ENCODE data around the gene PTPRD. TPM values are rescaled to one million over a fixed set of nuclear protein-coding genes. Genes with fewer than 3 reads are reported as not detected.

The PTPRD gene
- total RNA-seq, 2 donors from 2014 or later, result 60.1 to 75.7 TPM

DNA sequence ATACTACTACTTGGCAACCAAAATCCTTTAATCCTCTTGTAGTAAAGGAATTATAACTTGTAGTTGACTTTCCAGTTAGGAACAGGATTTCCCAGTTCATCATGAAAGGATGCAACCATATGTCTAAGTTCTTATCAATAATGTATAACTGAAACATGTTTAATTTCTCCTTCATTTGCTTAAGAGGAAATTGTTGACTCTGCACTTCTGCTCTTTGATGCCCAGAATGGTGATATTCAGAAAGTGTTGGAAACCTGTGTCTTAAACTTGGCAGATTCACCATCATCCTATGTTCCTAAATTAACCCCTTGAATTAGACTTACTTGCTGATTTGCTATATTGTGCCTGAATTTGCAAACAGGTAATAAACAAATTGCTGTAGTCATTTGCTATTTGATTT lies 201.5 kb downstream of the PTPRD start:
- Histone ChIP-seq H3K4me3 (no peak overlapping the region), H3K36me3 (no peaks in the 10 kb centered on the region), H3K27ac (no peak overlapping the region), H3K27me3 (no peaks in the 10 kb centered on the region), H3K9me3 (no peaks in the 10 kb centered on the region), H3K4me1 (no peaks in the 10 kb centered on the region), H3K9ac (ENCODE audit: low read depth in 2 of 2, low read length in 2 of 2) (no peak overlapping the region)
- TF ChIP-seq, protein P1, sequence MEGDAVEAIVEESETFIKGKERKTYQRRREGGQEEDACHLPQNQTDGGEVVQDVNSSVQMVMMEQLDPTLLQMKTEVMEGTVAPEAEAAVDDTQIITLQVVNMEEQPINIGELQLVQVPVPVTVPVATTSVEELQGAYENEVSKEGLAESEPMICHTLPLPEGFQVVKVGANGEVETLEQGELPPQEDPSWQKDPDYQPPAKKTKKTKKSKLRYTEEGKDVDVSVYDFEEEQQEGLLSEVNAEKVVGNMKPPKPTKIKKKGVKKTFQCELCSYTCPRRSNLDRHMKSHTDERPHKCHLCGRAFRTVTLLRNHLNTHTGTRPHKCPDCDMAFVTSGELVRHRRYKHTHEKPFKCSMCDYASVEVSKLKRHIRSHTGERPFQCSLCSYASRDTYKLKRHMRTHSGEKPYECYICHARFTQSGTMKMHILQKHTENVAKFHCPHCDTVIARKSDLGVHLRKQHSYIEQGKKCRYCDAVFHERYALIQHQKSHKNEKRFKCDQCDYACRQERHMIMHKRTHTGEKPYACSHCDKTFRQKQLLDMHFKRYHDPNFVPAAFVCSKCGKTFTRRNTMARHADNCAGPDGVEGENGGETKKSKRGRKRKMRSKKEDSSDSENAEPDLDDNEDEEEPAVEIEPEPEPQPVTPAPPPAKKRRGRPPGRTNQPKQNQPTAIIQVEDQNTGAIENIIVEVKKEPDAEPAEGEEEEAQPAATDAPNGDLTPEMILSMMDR (IDR thresholded peaks at IDR 0.05), result no peak
- intact Hi-C loops (cut with DNase I), result no loop called here
- no peak for DNase-seq

DNA sequence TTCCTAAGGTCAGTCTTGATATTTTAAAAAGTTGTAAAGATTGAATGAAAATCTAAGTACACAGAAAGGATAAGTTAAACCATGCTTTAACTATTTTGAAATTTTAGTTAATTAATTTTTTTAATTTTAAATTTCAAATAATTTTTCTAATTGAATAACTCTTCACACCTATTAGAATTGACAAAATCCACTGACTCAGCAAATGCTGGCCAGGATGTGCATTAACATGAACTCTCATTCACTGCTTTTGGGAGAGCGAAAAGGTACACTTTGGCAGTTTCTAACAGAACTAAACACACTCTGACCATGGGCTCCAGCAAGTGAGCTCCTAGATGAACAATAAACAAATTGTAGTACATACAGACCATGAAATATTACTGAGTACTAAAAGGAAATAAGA lies 209.5 kb downstream of the PTPRD start:
- no peaks in the 10 kb centered on the region for H3K27me3 ChIP-seq
- no peak overlapping the region for H3K4me3 ChIP-seq
- DNase-seq, result no peak
- H3K27ac ChIP-seq, result no peak overlapping the region
- intact Hi-C loops (cut with DNase I), result no loop called here
- H3K36me3 ChIP-seq, result no peaks in the 10 kb centered on the region
- H3K9me3 ChIP-seq, result no peaks in the 10 kb centered on the region
- no peak overlapping the region for H3K9ac ChIP-seq (ENCODE audit: low read depth in 2 of 2, low read length in 2 of 2)
- TF ChIP-seq, protein P1 (IDR thresholded peaks at IDR 0.05), result no peak
- H3K4me1 ChIP-seq, result no peaks in the 10 kb centered on the region

GRCh38 chr9:10396615-10397014 lies 216.2 kb downstream of the PTPRD start:
- no peaks in the 10 kb centered on the region for H3K9me3 ChIP-seq
- no peak overlapping the region for H3K4me3 ChIP-seq
- no peaks in the 10 kb centered on the region for H3K36me3 ChIP-seq
- H3K27me3 ChIP-seq, result no peaks in the 10 kb centered on the region
- H3K4me1 ChIP-seq, result no peaks in the 10 kb centered on the region
- TF ChIP-seq, protein P1 (IDR thresholded peaks at IDR 0.05), result no peak
- H3K27ac ChIP-seq, result no peak overlapping the region
- DNase-seq, result no peak
- intact Hi-C loops (cut with DNase I), result no loop called here
- no peak overlapping the region for H3K9ac ChIP-seq (ENCODE audit: low read depth in 2 of 2, low read length in 2 of 2)

GRCh38 chr9:10387282-10387681 lies 225.5 kb downstream of the PTPRD start:
- H3K27ac ChIP-seq, result no peak overlapping the region
- H3K4me3 ChIP-seq, result no peak overlapping the region
- H3K36me3 ChIP-seq, result no peaks in the 10 kb centered on the region
- H3K9ac ChIP-seq (ENCODE audit: low read depth in 2 of 2, low read length in 2 of 2), result no peak overlapping the region
- no peak for DNase-seq
- TF ChIP-seq, protein P1 (IDR thresholded peaks at IDR 0.05), result no peak
- H3K27me3 ChIP-seq, result no peaks in the 10 kb centered on the region
- intact Hi-C loops (cut with DNase I), result no loop called here
- no peaks in the 10 kb centered on the region for H3K4me1 ChIP-seq
- H3K9me3 ChIP-seq, result no peaks in the 10 kb centered on the region

DNA sequence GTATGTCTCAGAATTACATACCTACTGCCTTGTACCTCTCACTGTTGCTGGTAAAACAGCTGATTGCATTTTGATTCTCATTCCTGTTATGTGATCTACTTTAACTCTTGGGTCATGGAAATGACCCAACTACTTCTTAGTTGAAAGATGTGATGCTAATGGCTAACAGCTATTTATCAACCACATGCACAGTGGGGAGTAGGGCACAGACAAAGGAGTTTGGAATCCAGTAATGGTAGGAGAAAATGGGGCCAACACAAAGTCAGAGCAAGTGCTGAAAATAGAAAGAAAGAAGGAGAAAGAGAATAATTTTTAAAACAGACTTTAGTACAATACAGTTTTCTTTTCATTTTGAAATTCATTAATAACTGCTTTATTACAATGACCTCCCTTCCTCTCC lies 241.0 kb downstream of the PTPRD start:
- Histone ChIP-seq H3K36me3 (no peaks in the 10 kb centered on the region), H3K9me3 (no peaks in the 10 kb centered on the region), H3K4me3 (no peak overlapping the region), H3K4me1 (no peaks in the 10 kb centered on the region), H3K9ac (ENCODE audit: low read depth in 2 of 2, low read length in 2 of 2) (no peak overlapping the region), H3K27me3 (no peaks in the 10 kb centered on the region), H3K27ac (no peak overlapping the region)
- DNase-seq, result no peak
- intact Hi-C loops (cut with DNase I), result no loop called here
- TF ChIP-seq, protein P1 (IDR thresholded peaks at IDR 0.05), result no peak
